GM12878 (cell line): Measurements from ENCODE around the gene FAM167B. TPM values are rescaled to one million over a fixed set of nuclear protein-coding genes. Genes with fewer than 3 reads are reported as not detected.

ENCODE experiments used
- ATAC-seq: fragments of 200-7000 bp; cut with Tn5 transposase; 3 replicates; pipeline ENCODE4 v1.9.1; 2020; ENCODE audit warnings: mild to moderate bottlenecking, moderate library complexity
- BruUV-seq: library from RNA; stranded (reverse); fragments of 400-500 nt; replicated peaks from 2 replicates; lab custom pipeline; 2021; lab: Mats Ljungman, UMichigan
- CTCF ChIA-PET: fragments of 300-600 bp; sonication (Branson Sonifier 250); formaldehyde crosslinking; extraction: SDS; loops from one replicate; lab custom pipeline; 2021; ENCODE audit warnings: inconsistent platforms; lab: Yijun Ruan, JAX
- POLR2A ChIA-PET: fragments of 350-600 bp; formaldehyde crosslinking; extraction: SDS; loops from one replicate; lab custom pipeline; 2021; ENCODE audit warnings: inconsistent platforms; lab: Charles Lee
- RAD21 ChIA-PET: fragments of 300-600 bp; sonication (Branson Sonifier 250); formaldehyde crosslinking; loops from one replicate; lab custom pipeline; 2023; ENCODE audit warnings: antibody characterized with exemption; ENCODE audit not compliant: unreplicated experiment; lab: Charles Lee
- SMC1A ChIA-PET: fragments of 300-600 bp; sonication (Branson Sonifier 250); formaldehyde crosslinking; loops from one replicate; lab custom pipeline; 2023; ENCODE audit not compliant: unreplicated experiment, uncharacterized antibody; lab: Charles Lee
- DNase-seq: peaks from one replicate; pipeline ENCODE4 v3.0.0-alpha.2; 2011; ENCODE audit warnings: low read depth, low spot score
- FAIRE-seq: peaks from 3 replicates; lab custom pipeline; 2011; peaks lifted over from hg19 to GRCh38; lab: Jason Lieb, UNC
- H2AFZ ChIP-seq: 2 replicates; pipeline ENCODE4 v1.6.0; 2011; ENCODE audit warnings: low read depth, low read length, control low read depth; ENCODE audit not compliant: control insufficient read depth
- H3K27ac ChIP-seq: 2 replicates; pipeline ENCODE4 v1.5.1; 2011; ENCODE audit warnings: control low read depth; ENCODE audit not compliant: control insufficient read depth, insufficient read depth
- H3K27me3 ChIP-seq, 2 experiments: replicated peaks in 1 of 2; 2 replicates each; pipeline versions ENCODE4 v1.6.0 to v1.6.1; 2011; ENCODE audit warnings: low read length in 1 of 2; ENCODE audit not compliant: control insufficient read depth in 2 of 2, insufficient read depth in 2 of 2
- H3K36me3 ChIP-seq, 2 experiments: 2 replicates each; pipeline ENCODE4 v1.5.1; 2011; ENCODE audit warnings: low read length in 1 of 2; ENCODE audit not compliant: control insufficient read depth in 2 of 2, insufficient read depth in 2 of 2
- H3K4me1 ChIP-seq: 2 replicates; pipeline ENCODE4 v1.6.1; 2011; ENCODE audit warnings: mild to moderate bottlenecking, low read length, moderate library complexity, mixed read lengths; ENCODE audit not compliant: control insufficient read depth, insufficient read depth
- H3K4me2 ChIP-seq: 2 replicates; pipeline ENCODE4 v1.6.0; 2011; ENCODE audit warnings: control low read depth; ENCODE audit not compliant: control insufficient read depth, insufficient read depth
- H3K4me3 ChIP-seq: fragments of 200-600 bp; sonication (generic); 2 replicates; pipeline ENCODE4 v1.5.1; 2016
- H3K79me2 ChIP-seq: 2 replicates; pipeline ENCODE4 v1.6.0; 2011; ENCODE audit warnings: low read length; ENCODE audit not compliant: control insufficient read depth, insufficient read depth
- H3K9ac ChIP-seq: 2 replicates; pipeline ENCODE4 v1.8.0; 2011; ENCODE audit warnings: low read length, control low read depth, mixed read lengths; ENCODE audit not compliant: control insufficient read depth, insufficient read depth
- H3K9me3 ChIP-seq: replicated peaks from 3 replicates; pipeline ENCODE4 v1.5.1; 2011; ENCODE audit warnings: mild to moderate bottlenecking, low read length; ENCODE audit not compliant: control insufficient read depth, insufficient read depth
- H4K20me1 ChIP-seq: 2 replicates; pipeline ENCODE4 v1.6.0; 2011; ENCODE audit not compliant: control insufficient read depth, insufficient read depth
- ATF7 ChIP-seq: fragments of 450-650 bp; IDR thresholded peaks from 2 replicates; pipeline ENCODE4 v1.6.1; 2016; ENCODE audit warnings: low read depth, mild to moderate bottlenecking
- BHLHE40 ChIP-seq, 2 experiments: fragments of 450-650 bp in 1 of 2; IDR thresholded peaks; 2 replicates each; pipeline ENCODE4 v1.6.1; 2011 to 2017; ENCODE audit warnings: low read depth in 2 of 2, borderline replicate concordance in 1 of 2, improper control_type of control experiment in 1 of 2, low read length in 1 of 2, mild to moderate bottlenecking in 1 of 2
- ELK1 ChIP-seq: IDR thresholded peaks from 2 replicates; pipeline ENCODE4 v1.6.1; 2012; ENCODE audit warnings: low read depth, low read length, improper control_type of control experiment
- ESRRA ChIP-seq: IDR thresholded peaks from 2 replicates; pipeline ENCODE4 v1.6.1; 2012; ENCODE audit warnings: mild to moderate bottlenecking, low read length, improper control_type of control experiment
- EZH2 ChIP-seq: IDR thresholded peaks from 2 replicates; pipeline ENCODE4 v1.6.1; 2012; ENCODE audit warnings: low read depth, mild to moderate bottlenecking, control low read depth, inconsistent platforms, low read length, borderline replicate concordance; ENCODE audit not compliant: control insufficient read depth
- GATAD2B ChIP-seq: fragments of 450-650 bp; conservative IDR thresholded peaks from 2 replicates; pipeline ENCODE4 v1.6.1; 2017; ENCODE audit warnings: low read depth, mild to moderate bottlenecking, moderate library complexity
- HCFC1 ChIP-seq: fragments of 150-350 bp; IDR thresholded peaks from 2 replicates; pipeline ENCODE4 v1.6.1; 2014; ENCODE audit warnings: low read length
- MEF2A ChIP-seq: IDR thresholded peaks from 2 replicates; pipeline ENCODE4 v1.6.1; 2011; ENCODE audit warnings: low read depth, mild to moderate bottlenecking, low read length, moderate library complexity; ENCODE audit not compliant: insufficient read depth
- NBN ChIP-seq: fragments of 450-650 bp; IDR thresholded peaks from 2 replicates; pipeline ENCODE4 v1.6.1; 2016
- PAX5 ChIP-seq: IDR thresholded peaks from 2 replicates; pipeline ENCODE4 v1.6.1; 2011; ENCODE audit warnings: low read depth, low read length, borderline replicate concordance
- RELB ChIP-seq: fragments of 450-650 bp; IDR thresholded peaks from 2 replicates; pipeline ENCODE4 v1.6.1; 2017; ENCODE audit warnings: low read depth, mild to moderate bottlenecking, moderate library complexity
- SMAD5 ChIP-seq: IDR thresholded peaks from 2 replicates; pipeline ENCODE4 v1.6.1; 2016; ENCODE audit warnings: antibody characterized with exemption, low read depth
- TCF12 ChIP-seq: IDR thresholded peaks from 2 replicates; pipeline ENCODE4 v1.6.1; 2011; ENCODE audit warnings: low read depth, mild to moderate bottlenecking, low read length
- ZNF24 ChIP-seq: fragments of 450-650 bp; IDR thresholded peaks from 2 replicates; pipeline ENCODE4 v1.6.1; 2017; ENCODE audit warnings: antibody characterized with exemption, mild to moderate bottlenecking
- ZZZ3 ChIP-seq: IDR thresholded peaks from 2 replicates; pipeline ENCODE4 v1.6.1; 2011; ENCODE audit warnings: low read depth; ENCODE audit not compliant: control insufficient read depth, insufficient read length
- WGBS: methylation state at CpG from one replicate; pipeline ENCODE4 v1.1.6; 2016; ENCODE audit warnings: low lambda C conversion rate; ENCODE audit not compliant: insufficient replicate concordance, insufficient coverage; ENCODE audit errors: missing lambda C conversion rate; 5-methylcytosine and 5-hydroxymethylcytosine counted together
- in situ Hi-C: fragments of 300-500 bp; cut with MboI; formaldehyde crosslinking; loops from 9 replicates; pipeline ENCODE4 v1.14.3; 2018; ENCODE audit warnings: mixed read lengths
- intact Hi-C: fragments of 100-400 bp; cut with micrococcal nuclease; formaldehyde crosslinking; loops from one replicate; pipeline ENCODE4 v1.14.2; 2022; ENCODE audit not compliant: unreplicated experiment
- polyA plus RNA-seq, 11 experiments: library from polyadenylated mRNA; depleted of rRNA in 4 of 11; unstranded in 6 of 11; stranded (reverse) in 5 of 11; fragments of >200 nt; fragmentation: Nextera tagmentation in 4 of 11; fragmentation: Illumina TruSeq in 1 of 11; extraction: Ambion mirVana in 4 of 11; extraction: Trizol in 1 of 11; gene quantifications; 1 replicate in 1 of 11; 2 replicates in 10 of 11; pipeline versions ENCODE4 v1.2.1 to v1.2.3, GENCODE V29; 2011 to 2016; ENCODE audit warnings: inconsistent platforms in 2 of 11, missing spikeins in 2 of 11, low read depth in 1 of 11
- total RNA-seq, 4 experiments: library from RNA; depleted of rRNA in 3 of 4; stranded (reverse); fragments of >200 nt in 3 of 4; fragmentation: Illumina TruSeq in 1 of 4; extraction: Trizol in 1 of 4; gene quantifications; 2 replicates each; pipeline versions ENCODE4 v1.2.1 to v1.2.3, GENCODE V29; 2013 to 2021
- TF ChIP-seq, protein P1 (sequence below): IDR thresholded peaks from 2 replicates; pipeline ENCODE4 v1.6.1; 2011; ENCODE audit warnings: mild to moderate bottlenecking, low read depth, low read length, moderate library complexity; ENCODE audit not compliant: insufficient replicate concordance
- TF ChIP-seq, protein P2 (sequence below): fragments of 150-350 bp; IDR thresholded peaks from 2 replicates; pipeline ENCODE4 v1.6.1; 2014; ENCODE audit warnings: mild to moderate bottlenecking, low read depth, low read length

FAM167B gene
- total and polyA plus RNA-seq, 10 of the 15 experiments (the other 5 are each of a cell fraction or from before 2014, with no cell fraction given): 0.07 to 1.2 (median 0.36) TPM; not detected in 2

- FAIRE-seq (peak; percentile 91), ATAC-seq (peak; percentile 91), DNase-seq (peak; percentile 60)
- peaks cover 12% of the 10 kb centered on the region for H3K4me1 ChIP-seq
- H3K27ac ChIP-seq: peak within 1 kb of the TSS; percentile 98
- in situ Hi-C loops: no loop called here
- ChIA-PET CTCF (interaction anchor here (1.0 to 6.0 kb wide), 3 partner anchors 18 to 172 kb away, joined by 3 to 46 read pairs (median 9); partner anchors contain the start of gene FAM167B), POLR2A (interaction anchor here (0.6 to 1.5 kb wide), 5 partner anchors 20 to 114 kb away, joined by 3 to 6 read pairs (median 3); partner anchors contain the start of gene KPNA6), SMC1A (interaction anchor here (1.0 to 2.0 kb wide), 3 partner anchors 42 to 99 kb away, joined by 3 to 11 read pairs (median 4); partner anchors contain the start of gene TXLNA), RAD21 (interaction anchor here (1.0 to 2.1 kb wide), 5 partner anchors 21 to 115 kb away, joined by 3 to 10 read pairs (median 4); partner anchors contain the start of genes CCDC28B, HDAC1, KPNA6 and MARCKSL1)
- no peaks in the 10 kb centered on the region for H4K20me1 ChIP-seq
- peak within 1 kb of the TSS; percentile 99 for H3K9ac ChIP-seq
- H3K4me3 ChIP-seq: peak within 1 kb of the TSS; percentile 89
- BruUV-seq: no TSS peak
- peaks cover 29% of the 10 kb centered on the region for H3K79me2 ChIP-seq
- H3K9me3 ChIP-seq: no peaks in the 10 kb centered on the region
- intact Hi-C loops: no loop called here
- H3K4me2 ChIP-seq: peak within 1 kb of the TSS; percentile 92
- H2AFZ ChIP-seq: peak within 1 kb of the TSS; percentile 89
- H3K36me3 ChIP-seq: peaks cover 2 to 13% of the 10 kb centered on the region in 2 experiments
- H3K27me3 ChIP-seq: no peaks in the 10 kb centered on the region
- WGBS: under 1% methylated on average over 42 of the region's 46 CpGs
- TF ChIP-seq NBN: 0 out of 2 replicates have a peak, but pooled peaks have one; percentile 66
- TF ChIP-seq, protein P1, sequence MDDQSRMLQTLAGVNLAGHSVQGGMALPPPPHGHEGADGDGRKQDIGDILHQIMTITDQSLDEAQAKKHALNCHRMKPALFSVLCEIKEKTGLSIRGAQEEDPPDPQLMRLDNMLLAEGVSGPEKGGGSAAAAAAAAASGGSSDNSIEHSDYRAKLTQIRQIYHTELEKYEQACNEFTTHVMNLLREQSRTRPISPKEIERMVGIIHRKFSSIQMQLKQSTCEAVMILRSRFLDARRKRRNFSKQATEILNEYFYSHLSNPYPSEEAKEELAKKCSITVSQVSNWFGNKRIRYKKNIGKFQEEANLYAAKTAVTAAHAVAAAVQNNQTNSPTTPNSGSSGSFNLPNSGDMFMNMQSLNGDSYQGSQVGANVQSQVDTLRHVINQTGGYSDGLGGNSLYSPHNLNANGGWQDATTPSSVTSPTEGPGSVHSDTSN: no peak
- peak; percentile 50 for TF ChIP-seq HCFC1
- TF ChIP-seq EZH2: no peak
- TF ChIP-seq ZZZ3: no peak
- TF ChIP-seq ESRRA: no peak
- peak; percentile 62; the same call in 1 of the 2 replicates for TF ChIP-seq ELK1
- no peak for TF ChIP-seq PAX5
- TF ChIP-seq BHLHE40 (IDR thresholded peaks at IDR 0.05; ENCODE audit: borderline replicate concordance in 1 of 2, low read depth in 2 of 2, low read length in 1 of 2): peak; percentile 33; a peak in 3 of 4 replicates
- peak; percentile 70 for TF ChIP-seq ATF7
- no peak for TF ChIP-seq MEF2A
- 0 out of 2 replicates have a peak, but pooled peaks have one; percentile 26 for TF ChIP-seq GATAD2B
- TF ChIP-seq, protein P2, sequence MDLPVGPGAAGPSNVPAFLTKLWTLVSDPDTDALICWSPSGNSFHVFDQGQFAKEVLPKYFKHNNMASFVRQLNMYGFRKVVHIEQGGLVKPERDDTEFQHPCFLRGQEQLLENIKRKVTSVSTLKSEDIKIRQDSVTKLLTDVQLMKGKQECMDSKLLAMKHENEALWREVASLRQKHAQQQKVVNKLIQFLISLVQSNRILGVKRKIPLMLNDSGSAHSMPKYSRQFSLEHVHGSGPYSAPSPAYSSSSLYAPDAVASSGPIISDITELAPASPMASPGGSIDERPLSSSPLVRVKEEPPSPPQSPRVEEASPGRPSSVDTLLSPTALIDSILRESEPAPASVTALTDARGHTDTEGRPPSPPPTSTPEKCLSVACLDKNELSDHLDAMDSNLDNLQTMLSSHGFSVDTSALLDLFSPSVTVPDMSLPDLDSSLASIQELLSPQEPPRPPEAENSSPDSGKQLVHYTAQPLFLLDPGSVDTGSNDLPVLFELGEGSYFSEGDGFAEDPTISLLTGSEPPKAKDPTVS: 0 out of 2 replicates have a peak, but pooled peaks have one; percentile 16
- TF ChIP-seq TCF12: no peak
- peak; percentile 71 for TF ChIP-seq RELB
- TF ChIP-seq SMAD5: peak; percentile 88; the same call in 1 of the 2 replicates
- TF ChIP-seq ZNF24: no peak
Measured at GRCh38 chr1:32221980-32222755, 24.9 kb upstream of the FAM167B start, which contains the start of the genes EIF3I and TMEM234. Gene EIF3I (plus strand): TSS chr1:32222407. CDS start chr1:32222442, 35 bp downstream. Gene TMEM234 (minus strand): TSS chr1:32222353. CDS start chr1:32222322, 31 bp downstream.
